Measurements from ENCODE around the gene POLR3G. TPM values are rescaled to one million over a fixed set of nuclear protein-coding genes. Genes with fewer than 3 reads are reported as not detected.

The POLR3G gene
- total and polyA plus RNA-seq, 7 experiments from 2014 or later, result 0.51 to 3.0 (median 0.95) TPM

GRCh38 chr5:90446961-90447360, 27.7 kb upstream of the POLR3G start:
- H3K4me3 Mint-ChIP-seq, result no peak overlapping the region
- ChIA-PET CTCF (interaction anchor here (0.6 kb wide), 1 partner anchor 269 kb away, joined by 3 read pairs; no protein-coding TSS in a partner anchor), POLR2A (interaction anchor here (0.6 kb wide), 1 partner anchor 35 kb away, joined by 3 read pairs; no protein-coding TSS in a partner anchor)
- ATAC-seq (no peak), DNase-seq (no peak)
- Histone ChIP-seq H3K27ac (ENCODE audit: low read depth, low read length) (no peak overlapping the region), H3K9me3 (ENCODE audit: control insufficient read depth in 2 of 3, low read length in 3 of 3) (no peaks in the 10 kb centered on the region), H3K36me3 (ENCODE audit: control insufficient read depth in 2 of 3, insufficient read depth in 3 of 3, low read length in 3 of 3) (no peaks in the 10 kb centered on the region), H3K27me3 (ENCODE audit: control insufficient read depth in 2 of 2, insufficient read depth in 2 of 2, low read length in 2 of 2) (no peaks in the 10 kb centered on the region), H3K4me1 (ENCODE audit: control insufficient read depth in 2 of 2, insufficient read depth in 2 of 2, low read length in 2 of 2) (no peaks in the 10 kb centered on the region), H3K4me3 (ENCODE audit: low read length) (no peak overlapping the region)
- peaks cover 0 to 4% (median 4%) of the 10 kb centered on the region in 5 donors for H3K36me3 Mint-ChIP-seq
- H3K27me3 Mint-ChIP-seq, result peaks cover 0 to 6% (median 0%) of the 10 kb centered on the region in 5 donors
- H3K27ac Mint-ChIP-seq, result no peak overlapping the region
- intact Hi-C loops (cut with micrococcal nuclease), result loop anchor here in 1 of 2 donors (1.0 to 10.0 kb wide), 2 partner anchors 10 to 258 kb away; no protein-coding TSS in a partner anchor
- peaks cover 0 to 5% (median 0%) of the 10 kb centered on the region in 11 donors for H3K9me3 Mint-ChIP-seq
- no peaks in the 10 kb centered on the region for H3K4me1 Mint-ChIP-seq

- no peak overlapping the region for H3K4me3 Mint-ChIP-seq
- H3K9me3 ChIP-seq (ENCODE audit: control insufficient read depth in 2 of 3, low read length in 3 of 3), result no peaks in the 10 kb centered on the region
- H3K36me3 ChIP-seq (ENCODE audit: control insufficient read depth in 2 of 3, insufficient read depth in 3 of 3, low read length in 3 of 3), result no peaks in the 10 kb centered on the region
- intact Hi-C loops (cut with micrococcal nuclease), result no loop called here
- H3K27me3 ChIP-seq (ENCODE audit: control insufficient read depth in 2 of 2, insufficient read depth in 2 of 2, low read length in 2 of 2), result no peaks in the 10 kb centered on the region
- H3K27me3 Mint-ChIP-seq, result no peaks in the 10 kb centered on the region
- H3K27ac ChIP-seq (ENCODE audit: low read depth, low read length), result no peak overlapping the region
- no peak overlapping the region for H3K4me3 ChIP-seq (ENCODE audit: low read length)
- H3K4me1 ChIP-seq (ENCODE audit: control insufficient read depth in 2 of 2, insufficient read depth in 2 of 2, low read length in 2 of 2), result no peaks in the 10 kb centered on the region
- H3K9me3 Mint-ChIP-seq, result peaks cover 0 to 7% (median under 1%) of the 10 kb centered on the region in 11 donors
- ChIA-PET POLR2A (interaction anchor here (1.5 kb wide), 1 partner anchor 13 kb away, joined by 4 read pairs; the partner anchor contains the start of genes MBLAC2 and POLR3G), CTCF (interaction anchor here (0.5 kb wide), 1 partner anchor 1577 kb away, joined by 3 read pairs; no protein-coding TSS in a partner anchor)
- peaks cover 0 to 18% (median 16%) of the 10 kb centered on the region in 5 donors for H3K36me3 Mint-ChIP-seq
- ATAC-seq (no peak), DNase-seq (no peak)
- H3K27ac Mint-ChIP-seq, result no peak overlapping the region
- peaks cover 0 to 24% (median 11%) of the 10 kb centered on the region in 7 donors for H3K4me1 Mint-ChIP-seq
These were observed 13.4 kb upstream of the POLR3G start for GRCh38 chr5:90461288-90461687.

- ATAC-seq (no peak), DNase-seq (peak in 1 of 9 donors; percentile 23)
- peaks cover 0 to 36% (median 19%) of the 10 kb centered on the region in 11 donors for H3K9me3 Mint-ChIP-seq
- peaks cover 26 to 40% (median 37%) of the 10 kb centered on the region in 5 donors for H3K36me3 Mint-ChIP-seq
- Histone ChIP-seq H3K4me1 (ENCODE audit: control insufficient read depth in 2 of 2, insufficient read depth in 2 of 2, low read length in 2 of 2) (peaks cover 15 to 16% of the 10 kb centered on the region in 2 donors), H3K27ac (ENCODE audit: low read depth, low read length) (no peak overlapping the region), H3K4me3 (ENCODE audit: low read length) (peak overlapping the region; percentile 95), H3K27me3 (ENCODE audit: control insufficient read depth in 2 of 2, insufficient read depth in 2 of 2, low read length in 2 of 2) (no peaks in the 10 kb centered on the region), H3K9me3 (ENCODE audit: control insufficient read depth in 2 of 3, low read length in 3 of 3) (no peaks in the 10 kb centered on the region), H3K36me3 (ENCODE audit: control insufficient read depth in 2 of 3, insufficient read depth in 3 of 3, low read length in 3 of 3) (peaks cover 0 to 7% (median 3%) of the 10 kb centered on the region in 3 experiments)
- H3K27ac Mint-ChIP-seq, result peak overlapping the region; percentile 13 to 98 (median 93)
- POLR2A ChIA-PET, result interaction anchor here (1.3 to 4.5 kb wide), 4 partner anchors 56 to 910 kb away, joined by 9 to 49 read pairs (median 14); partner anchors contain the start of genes ARRDC3, CETN3 and LYSMD3
- CTCF ChIA-PET, result no interaction called here
- intact Hi-C loops (cut with micrococcal nuclease), result no loop called here
- peaks cover 24 to 61% (median 44%) of the 10 kb centered on the region in 7 donors for H3K4me1 Mint-ChIP-seq
- H3K4me3 Mint-ChIP-seq, result peak overlapping the region; percentile 90 to 99 (median 98)
- no peaks in the 10 kb centered on the region for H3K27me3 Mint-ChIP-seq
These were observed 1.8 kb upstream of the POLR3G start for GRCh38 chr5:90472783-90473395.

- CTCF ChIA-PET, result interaction anchor here (1.0 to 1.2 kb wide), 5 partner anchors 34 to 63 kb away, joined by 3 to 7 read pairs (median 6); partner anchors contain the start of genes CETN3 and LYSMD3
- Mint-ChIP-seq H3K4me3 (peak overlapping the region; percentile 90 to 99 (median 98)), H3K9me3 (peaks cover 0 to 28% (median 13%) of the 10 kb centered on the region in 11 donors), H3K27ac (peak overlapping the region; percentile 86 to 98 (median 94)), H3K36me3 (peaks cover 20 to 33% (median 30%) of the 10 kb centered on the region in 5 donors), H3K4me1 (peaks cover 24 to 60% (median 44%) of the 10 kb centered on the region in 7 donors), H3K27me3 (no peaks in the 10 kb centered on the region)
- peak overlapping the region; percentile 76 for H3K27ac ChIP-seq (ENCODE audit: low read depth, low read length)
- peak overlapping the region; percentile 95 for H3K4me3 ChIP-seq (ENCODE audit: low read length)
- H3K9me3 ChIP-seq (ENCODE audit: control insufficient read depth in 2 of 3, low read length in 3 of 3), result no peaks in the 10 kb centered on the region
- no peak for ATAC-seq
- POLR2A ChIA-PET, result interaction anchor here (0.7 to 4.5 kb wide), 11 partner anchors 11 to 910 kb away, joined by 3 to 49 read pairs (median 8); partner anchors contain the start of genes ARRDC3, CETN3 and LYSMD3
- intact Hi-C loops (cut with micrococcal nuclease), result loop anchor here (1.0 to 2.0 kb wide), 9 partner anchors 15 to 908 kb away; partner anchors contain the start of genes CETN3 (in 2 of the 2) and LYSMD3 (in 2 of the 2)
- DNase-seq, result peak in 6 of 9 donors; percentile 7 to 27 (median 14)
- H3K4me1 ChIP-seq (ENCODE audit: control insufficient read depth in 2 of 2, insufficient read depth in 2 of 2, low read length in 2 of 2), result peaks cover 15 to 16% of the 10 kb centered on the region in 2 donors
- no peaks in the 10 kb centered on the region for H3K27me3 ChIP-seq (ENCODE audit: control insufficient read depth in 2 of 2, insufficient read depth in 2 of 2, low read length in 2 of 2)
- H3K36me3 ChIP-seq (ENCODE audit: control insufficient read depth in 2 of 3, insufficient read depth in 3 of 3, low read length in 3 of 3), result peaks cover 0 to 7% (median 3%) of the 10 kb centered on the region in 3 experiments
These were observed 1.0 kb upstream of the POLR3G start for GRCh38 chr5:90473396-90474234.

GRCh38 chr5:90475436-90475980, 844 bp downstream of the POLR3G start:
- no peaks in the 10 kb centered on the region for H3K27me3 Mint-ChIP-seq
- intact Hi-C loops (cut with micrococcal nuclease), result loop anchor here in 1 of 2 donors (2.0 kb wide), 2 partner anchors 17 to 839 kb away; no protein-coding TSS in a partner anchor
- peaks cover 0 to 9% (median 2%) of the 10 kb centered on the region in 11 donors for H3K9me3 Mint-ChIP-seq
- DNase-seq, result no peak
- Histone ChIP-seq H3K4me1 (ENCODE audit: control insufficient read depth in 2 of 2, insufficient read depth in 2 of 2, low read length in 2 of 2) (peaks cover 15 to 16% of the 10 kb centered on the region in 2 donors), H3K27ac (ENCODE audit: low read depth, low read length) (no peak overlapping the region), H3K9me3 (ENCODE audit: control insufficient read depth in 2 of 3, low read length in 3 of 3) (no peaks in the 10 kb centered on the region), H3K4me3 (ENCODE audit: low read length) (no peak overlapping the region), H3K27me3 (ENCODE audit: control insufficient read depth in 2 of 2, insufficient read depth in 2 of 2, low read length in 2 of 2) (no peaks in the 10 kb centered on the region), H3K36me3 (ENCODE audit: control insufficient read depth in 2 of 3, insufficient read depth in 3 of 3, low read length in 3 of 3) (peaks cover 0 to 7% (median 3%) of the 10 kb centered on the region in 3 experiments)
- ChIA-PET POLR2A (interaction anchor here (0.7 to 4.5 kb wide), 7 partner anchors 12 to 907 kb away, joined by 3 to 49 read pairs (median 9); partner anchors contain the start of genes ARRDC3, CETN3 and LYSMD3), CTCF (no interaction called here)
- H3K36me3 Mint-ChIP-seq, result peaks cover 9 to 14% (median 11%) of the 10 kb centered on the region in 5 donors
- peak overlapping the region in 9 of 10 donors; percentile 44 to 99 (median 97) for H3K4me3 Mint-ChIP-seq
- H3K27ac Mint-ChIP-seq, result peak overlapping the region in 3 of 9 donors; percentile 86 to 93 (median 91)
- no peak for ATAC-seq
- peaks cover 9 to 43% (median 38%) of the 10 kb centered on the region in 7 donors for H3K4me1 Mint-ChIP-seq
